Keratinocyte (primary cell): ENCODE results near the gene NDUFAF2. TPM values are rescaled to one million over a fixed set of nuclear protein-coding genes. Genes with fewer than 3 reads are reported as not detected.
A peak's percentile ranks its signal among the peaks of the same experiment; 100 is the strongest.

Experiments used
- DNase-seq: peaks from one replicate; pipeline ENCODE4 v3.0.0-alpha.2; 2011; ENCODE audit warnings: low read depth, missing footprints, low spot score
- FAIRE-seq: peaks from 2 replicates; lab custom pipeline; 2011; peaks lifted over from hg19 to GRCh38; lab: Jason Lieb, UNC
- H2AFZ ChIP-seq: 2 replicates; pipeline ENCODE4 v1.6.0; 2012; ENCODE audit warnings: low read length, control low read depth, inconsistent platforms; ENCODE audit not compliant: control insufficient read depth
- H3K27ac ChIP-seq: 2 replicates; pipeline ENCODE4 v1.5.1; 2011; ENCODE audit warnings: low read length; ENCODE audit not compliant: control insufficient read depth, insufficient read depth
- H3K27me3 ChIP-seq: 3 replicates; pipeline ENCODE4 v1.6.0; 2011; ENCODE audit warnings: low read length; ENCODE audit not compliant: control insufficient read depth, insufficient read depth; ENCODE audit errors: extremely low read depth
- H3K36me3 ChIP-seq, 2 experiments: 2 replicates in 1 of 2; 3 replicates in 1 of 2; pipeline ENCODE4 v1.5.1; 2011; ENCODE audit warnings: low read length in 2 of 2, mild to moderate bottlenecking in 1 of 2; ENCODE audit not compliant: control insufficient read depth in 2 of 2, insufficient read depth in 2 of 2; ENCODE audit errors: extremely low read depth in 1 of 2
- H3K4me1 ChIP-seq: 3 replicates; pipeline ENCODE4 v1.5.1; 2011; ENCODE audit warnings: low read length; ENCODE audit not compliant: control insufficient read depth, insufficient read depth; ENCODE audit errors: extremely low read depth
- H3K4me2 ChIP-seq: 3 replicates; pipeline ENCODE4 v1.6.0; 2011; ENCODE audit warnings: low read depth, low read length; ENCODE audit not compliant: control insufficient read depth, insufficient read depth; ENCODE audit errors: extremely low read depth
- H3K4me3 ChIP-seq, 3 experiments: fragments of 200-600 bp in 1 of 3; sonication (generic) in 1 of 3; 2 replicates in 2 of 3; 3 replicates in 1 of 3; pipeline ENCODE4 v1.5.1; 2011 to 2016; ENCODE audit warnings: low read length in 3 of 3, mild to moderate bottlenecking in 3 of 3, control low read depth in 2 of 3, inconsistent platforms in 1 of 3, low read depth in 1 of 3, mixed read lengths in 1 of 3, mixed run types in 1 of 3, moderate library complexity in 1 of 3; ENCODE audit not compliant: control insufficient read depth in 2 of 3, insufficient read depth in 2 of 3; ENCODE audit errors: extremely low read depth in 1 of 3
- H3K79me2 ChIP-seq: 2 replicates; pipeline ENCODE4 v1.6.0; 2012; ENCODE audit warnings: low read length; ENCODE audit not compliant: control insufficient read depth, insufficient read depth
- H3K9ac ChIP-seq: 3 replicates; pipeline ENCODE4 v1.6.0; 2011; ENCODE audit warnings: low read length; ENCODE audit not compliant: control insufficient read depth, insufficient read depth; ENCODE audit errors: extremely low read depth
- H3K9me1 ChIP-seq: 3 replicates; pipeline ENCODE4 v1.6.0; 2011; ENCODE audit warnings: low read length; ENCODE audit not compliant: control insufficient read depth, insufficient read depth; ENCODE audit errors: extremely low read depth
- H3K9me3 ChIP-seq: 2 replicates; pipeline ENCODE4 v1.5.1; 2012; ENCODE audit warnings: low read depth, low read length; ENCODE audit not compliant: control insufficient read depth
- H4K20me1 ChIP-seq: 3 replicates; pipeline ENCODE4 v1.6.0; 2011; ENCODE audit warnings: low read length; ENCODE audit not compliant: control insufficient read depth, insufficient read depth; ENCODE audit errors: extremely low read depth
- EZH2 ChIP-seq: IDR thresholded peaks from one replicate; pipeline ENCODE4 v1.6.1; 2012; ENCODE audit warnings: inconsistent platforms, mild to moderate bottlenecking, low read length, moderate library complexity
- dilution Hi-C: fragments of 300-500 bp; cut with MboI; formaldehyde crosslinking; loops from one replicate; pipeline ENCODE4 v1.7.0; 2020; ENCODE audit warnings: low sequenced_read_pairs; ENCODE audit not compliant: extremely low pct_ligation_motif_present
- polyA plus RNA-seq, 5 experiments: library from polyadenylated mRNA; depleted of rRNA in 3 of 5; stranded (reverse) in 3 of 5; stranded (forward) in 1 of 5; unstranded in 1 of 5; fragments of >200 nt; gene quantifications; 1 replicate in 1 of 5; 2 replicates in 3 of 5; 3 replicates in 1 of 5; pipeline versions ENCODE4 v1.2.1 to v1.2.3, GENCODE V29; 2011 to 2012; ENCODE audit warnings: missing spikeins in 2 of 5, low read depth in 1 of 5, low replicate concordance in 1 of 5
- TF ChIP-seq, protein P1 (sequence below), 3 experiments: IDR thresholded peaks in 1 of 3; conservative IDR thresholded peaks in 1 of 3; optimal IDR thresholded peaks in 1 of 3; 2 replicates in 2 of 3; 3 replicates in 1 of 3; pipeline versions ENCODE3 to v1.5.1; 2011; ENCODE audit warnings: low read length in 3 of 3, mild to moderate bottlenecking in 3 of 3, moderate library complexity in 2 of 3, control low read depth in 1 of 3, inconsistent platforms in 1 of 3; ENCODE audit not compliant: insufficient read depth in 2 of 3; ENCODE audit errors: extremely low read depth in 1 of 3

Gene NDUFAF2
- polyA plus RNA-seq, 1 donor (not counting 4 experiments of a cell fraction or from before 2014, with no cell fraction given), result 62.3 TPM

DNA sequence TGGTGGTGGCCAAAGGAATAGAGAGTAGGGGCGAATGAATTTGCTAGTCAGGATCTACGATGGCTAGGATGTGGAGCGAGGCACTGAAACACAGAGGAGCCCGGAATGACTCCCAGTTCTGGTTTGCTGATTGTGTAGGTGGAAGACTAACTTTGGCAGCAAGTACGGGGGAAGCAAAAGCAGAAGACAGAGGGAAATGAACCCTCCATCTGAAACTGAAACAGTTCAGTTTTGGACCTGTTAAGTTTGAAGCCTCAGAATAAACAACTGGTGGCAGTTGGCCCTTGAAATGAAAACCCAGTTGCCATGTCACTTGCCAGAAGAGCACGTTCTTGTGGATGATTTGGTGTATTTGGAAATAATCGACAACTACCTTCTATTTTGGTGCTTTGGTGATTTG, 232.7 kb downstream of the NDUFAF2 start:
- DNase-seq (no peak), FAIRE-seq (no peak)
- Histone ChIP-seq H2AFZ (no peak overlapping the region), H3K9me3 (no peaks in the 10 kb centered on the region), H3K27ac (no peak overlapping the region), H4K20me1 (no peaks in the 10 kb centered on the region), H3K27me3 (no peaks in the 10 kb centered on the region), H3K4me2 (no peak overlapping the region), H3K4me3 (no peak overlapping the region), H3K9ac (no peak overlapping the region), H3K79me2 (no peaks in the 10 kb centered on the region), H3K36me3 (no peaks in the 10 kb centered on the region), H3K9me1 (no peaks in the 10 kb centered on the region), H3K4me1 (peaks cover 3% of the 10 kb centered on the region)
- TF ChIP-seq EZH2, result no peak
- dilution Hi-C loops, result no loop called here

DNA sequence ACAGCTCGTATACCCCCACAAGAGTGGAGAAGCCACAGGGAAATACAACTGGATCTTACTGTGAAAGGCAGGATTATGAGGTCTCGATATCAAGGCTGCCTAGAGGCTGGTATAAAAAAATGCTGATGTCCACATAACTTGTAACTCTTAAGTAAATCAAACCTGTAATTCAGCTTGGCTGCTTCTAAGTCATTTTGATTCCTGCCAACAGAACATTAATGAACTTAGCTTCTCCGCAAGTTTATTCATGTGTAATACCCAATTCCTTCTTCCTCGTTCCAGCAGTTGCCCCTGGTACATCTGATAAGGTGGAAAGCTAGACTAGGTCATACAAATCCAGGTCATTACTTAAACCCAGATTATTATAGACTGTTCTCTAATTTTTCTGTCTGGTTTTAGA, 233.7 kb downstream of the NDUFAF2 start:
- DNase-seq (no peak), FAIRE-seq (no peak)
- Histone ChIP-seq H3K9me1 (no peaks in the 10 kb centered on the region), H3K27ac (no peak overlapping the region), H3K4me3 (no peak overlapping the region), H3K36me3 (no peaks in the 10 kb centered on the region), H3K9ac (no peak overlapping the region), H3K4me2 (no peak overlapping the region), H4K20me1 (no peaks in the 10 kb centered on the region), H3K27me3 (no peaks in the 10 kb centered on the region), H3K79me2 (no peaks in the 10 kb centered on the region), H3K9me3 (no peaks in the 10 kb centered on the region), H3K4me1 (peaks cover 3% of the 10 kb centered on the region), H2AFZ (no peak overlapping the region)
- dilution Hi-C loops, result no loop called here
- TF ChIP-seq, protein P1, sequence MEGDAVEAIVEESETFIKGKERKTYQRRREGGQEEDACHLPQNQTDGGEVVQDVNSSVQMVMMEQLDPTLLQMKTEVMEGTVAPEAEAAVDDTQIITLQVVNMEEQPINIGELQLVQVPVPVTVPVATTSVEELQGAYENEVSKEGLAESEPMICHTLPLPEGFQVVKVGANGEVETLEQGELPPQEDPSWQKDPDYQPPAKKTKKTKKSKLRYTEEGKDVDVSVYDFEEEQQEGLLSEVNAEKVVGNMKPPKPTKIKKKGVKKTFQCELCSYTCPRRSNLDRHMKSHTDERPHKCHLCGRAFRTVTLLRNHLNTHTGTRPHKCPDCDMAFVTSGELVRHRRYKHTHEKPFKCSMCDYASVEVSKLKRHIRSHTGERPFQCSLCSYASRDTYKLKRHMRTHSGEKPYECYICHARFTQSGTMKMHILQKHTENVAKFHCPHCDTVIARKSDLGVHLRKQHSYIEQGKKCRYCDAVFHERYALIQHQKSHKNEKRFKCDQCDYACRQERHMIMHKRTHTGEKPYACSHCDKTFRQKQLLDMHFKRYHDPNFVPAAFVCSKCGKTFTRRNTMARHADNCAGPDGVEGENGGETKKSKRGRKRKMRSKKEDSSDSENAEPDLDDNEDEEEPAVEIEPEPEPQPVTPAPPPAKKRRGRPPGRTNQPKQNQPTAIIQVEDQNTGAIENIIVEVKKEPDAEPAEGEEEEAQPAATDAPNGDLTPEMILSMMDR (optimal IDR thresholded peaks at IDR 0.05 in 1 of 3, IDR thresholded peaks at IDR 0.05 in 1 of 3, conservative IDR thresholded peaks at IDR 0.05 in 1 of 3; ENCODE audit: extremely low read depth in 1 of 3, insufficient read depth in 2 of 3, low read length in 3 of 3), result no peak
- TF ChIP-seq EZH2, result no peak

DNA sequence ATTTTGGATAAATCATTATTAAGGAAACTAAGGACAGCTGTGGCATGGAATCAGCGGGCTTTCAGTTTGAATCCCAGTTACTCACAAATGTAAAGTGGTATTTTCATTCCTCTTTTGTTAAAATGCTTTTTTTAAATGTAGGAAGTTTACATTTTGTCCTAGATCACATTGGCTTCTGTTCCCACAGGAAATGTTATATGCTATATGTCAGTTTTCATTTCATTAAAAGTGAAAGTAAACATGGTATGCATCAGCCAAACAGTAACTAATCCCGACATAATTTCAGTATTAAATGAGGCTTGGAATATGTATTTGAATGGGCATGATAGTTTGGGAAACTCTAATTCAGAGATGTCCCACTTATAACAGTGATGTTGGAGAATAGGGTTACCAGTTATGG, 235.9 kb downstream of the NDUFAF2 start:
- H3K79me2 ChIP-seq, result no peaks in the 10 kb centered on the region
- TF ChIP-seq EZH2, result no peak
- TF ChIP-seq, protein P1 (optimal IDR thresholded peaks at IDR 0.05 in 1 of 3, IDR thresholded peaks at IDR 0.05 in 1 of 3, conservative IDR thresholded peaks at IDR 0.05 in 1 of 3; ENCODE audit: extremely low read depth in 1 of 3, insufficient read depth in 2 of 3, low read length in 3 of 3), result no peak
- H3K9me3 ChIP-seq, result no peaks in the 10 kb centered on the region
- no peaks in the 10 kb centered on the region for H3K36me3 ChIP-seq
- H3K4me2 ChIP-seq, result peak overlapping the region; percentile 63
- H4K20me1 ChIP-seq, result no peaks in the 10 kb centered on the region
- dilution Hi-C loops, result no loop called here
- H3K9me1 ChIP-seq, result no peaks in the 10 kb centered on the region
- H3K4me1 ChIP-seq, result peaks cover 3% of the 10 kb centered on the region
- peak overlapping the region in 2 of 3 experiments; percentile 3 to 7 for H3K4me3 ChIP-seq
- peak overlapping the region; percentile 83 for H2AFZ ChIP-seq
- H3K27ac ChIP-seq, result no peak overlapping the region
- no peak overlapping the region for H3K9ac ChIP-seq
- FAIRE-seq, result no peak
- H3K27me3 ChIP-seq, result no peaks in the 10 kb centered on the region
- DNase-seq, result no peak
